Smooth muscle cell (in vitro differentiated cells): Measurements from ENCODE around the gene FBXO34. TPM values are rescaled to one million over a fixed set of nuclear protein-coding genes. Genes with fewer than 3 reads are reported as not detected.

ENCODE experiments used
- DNase-seq: peaks from one replicate; lab custom pipeline; 2025; ENCODE audit not compliant: unreplicated experiment; lab: John Stamatoyannopoulos, UW
- H2AFZ ChIP-seq: fragments of 200-600 bp; sonication (generic); 2 replicates; pipeline ENCODE4 v1.6.0; 2016; ENCODE audit warnings: antibody characterized with exemption, low read depth, mild to moderate bottlenecking
- H3F3A ChIP-seq: fragments of 200-600 bp; sonication (generic); 2 replicates; pipeline ENCODE4 v1.6.0; 2017; ENCODE audit warnings: antibody characterized with exemption, low read depth
- H3K27ac ChIP-seq: fragments of 200-600 bp; sonication (generic); 2 replicates; pipeline ENCODE4 v1.5.1; 2016; ENCODE audit warnings: low read depth, mild to moderate bottlenecking
- H3K27me3 ChIP-seq: fragments of 200-600 bp; sonication (generic); 2 replicates; pipeline ENCODE4 v1.6.1; 2016; ENCODE audit warnings: low read depth, mild to moderate bottlenecking
- H3K36me3 ChIP-seq: fragments of 200-600 bp; sonication (generic); 2 replicates; pipeline ENCODE4 v1.5.1; 2016; ENCODE audit warnings: low read depth
- H3K4me1 ChIP-seq: fragments of 200-600 bp; sonication (generic); 2 replicates; pipeline ENCODE4 v1.5.1; 2016; ENCODE audit warnings: low read depth
- H3K4me2 ChIP-seq: fragments of 200-600 bp; sonication (generic); 2 replicates; pipeline ENCODE4 v1.6.0; 2016; ENCODE audit warnings: mild to moderate bottlenecking
- H3K4me3 ChIP-seq: fragments of 200-600 bp; sonication (generic); 2 replicates; pipeline ENCODE4 v1.5.1; 2016; ENCODE audit warnings: mild to moderate bottlenecking
- H3K79me2 ChIP-seq: fragments of 200-600 bp; sonication (generic); 2 replicates; pipeline ENCODE4 v1.6.0; 2016; ENCODE audit warnings: low read depth, mild to moderate bottlenecking
- H3K9ac ChIP-seq: fragments of 200-600 bp; sonication (generic); 2 replicates; pipeline ENCODE4 v1.6.0; 2016; ENCODE audit warnings: low read depth
- H3K9me3 ChIP-seq: fragments of 200-600 bp; sonication (generic); replicated peaks from 2 replicates; pipeline ENCODE4 v1.5.1; 2016; ENCODE audit warnings: low read depth
- H4K20me1 ChIP-seq: fragments of 200-600 bp; sonication (generic); 2 replicates; pipeline ENCODE4 v1.6.0; 2016; ENCODE audit warnings: low read depth
- WGBS: methylation state at CpG from one replicate; pipeline ENCODE4 v1.1.7; 2016; ENCODE audit warnings: low lambda C conversion rate; 5-methylcytosine and 5-hydroxymethylcytosine counted together
- polyA plus RNA-seq: library from polyadenylated mRNA; unstranded; fragments of >200 nt; fragmentation: Nextera tagmentation; extraction: Ambion mirVana; gene quantifications from 2 replicates; pipeline ENCODE4 v1.2.1, GENCODE V29; 2016
- total RNA-seq: library from RNA; depleted of rRNA; stranded (reverse); fragments of >200 nt; gene quantifications from 2 replicates; pipeline ENCODE4 v1.2.3, GENCODE V29; 2014
- TF ChIP-seq, protein P1 (sequence below): fragments of 200-600 bp; sonication (generic); IDR thresholded peaks from 2 replicates; pipeline ENCODE4 v1.5.1; 2017; ENCODE audit warnings: borderline replicate concordance, mild to moderate bottlenecking, antibody characterized with exemption; ENCODE audit not compliant: insufficient read depth, poor library complexity, severe bottlenecking

The FBXO34 gene
- total and polyA plus RNA-seq, 2 experiments from 2014 or later, result 17.4 to 23.9 TPM

DNA sequence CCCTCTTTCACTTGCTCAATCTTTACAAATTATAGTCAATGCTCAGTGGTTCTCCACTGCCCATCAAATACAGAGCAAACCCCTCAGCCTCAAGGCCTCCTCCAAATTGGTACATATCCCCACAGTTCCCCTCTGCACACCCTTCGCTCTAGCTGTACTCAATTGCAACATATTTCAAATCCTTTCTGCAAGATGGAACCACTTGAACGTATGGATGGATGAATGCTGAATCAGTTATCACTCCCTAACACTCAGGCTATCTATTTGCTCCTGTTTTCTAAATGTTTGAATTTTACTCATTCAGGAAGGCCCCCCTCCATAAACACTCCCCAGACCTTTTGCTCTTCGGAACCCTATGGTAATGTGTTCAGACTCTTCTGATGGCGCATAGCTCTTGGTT lies 115.9 kb downstream of the FBXO34 start:
- Histone ChIP-seq H3K79me2 (no peaks in the 10 kb centered on the region), H3K27me3 (no peaks in the 10 kb centered on the region), H2AFZ (no peak overlapping the region), H3K4me1 (no peaks in the 10 kb centered on the region), H4K20me1 (no peaks in the 10 kb centered on the region), H3K27ac (no peak overlapping the region), H3K4me3 (no peak overlapping the region), H3K4me2 (no peak overlapping the region), H3K9ac (no peak overlapping the region), H3K9me3 (no peaks in the 10 kb centered on the region), H3F3A (peaks cover 2% of the 10 kb centered on the region), H3K36me3 (no peaks in the 10 kb centered on the region)
- no peak for DNase-seq
- TF ChIP-seq, protein P1, sequence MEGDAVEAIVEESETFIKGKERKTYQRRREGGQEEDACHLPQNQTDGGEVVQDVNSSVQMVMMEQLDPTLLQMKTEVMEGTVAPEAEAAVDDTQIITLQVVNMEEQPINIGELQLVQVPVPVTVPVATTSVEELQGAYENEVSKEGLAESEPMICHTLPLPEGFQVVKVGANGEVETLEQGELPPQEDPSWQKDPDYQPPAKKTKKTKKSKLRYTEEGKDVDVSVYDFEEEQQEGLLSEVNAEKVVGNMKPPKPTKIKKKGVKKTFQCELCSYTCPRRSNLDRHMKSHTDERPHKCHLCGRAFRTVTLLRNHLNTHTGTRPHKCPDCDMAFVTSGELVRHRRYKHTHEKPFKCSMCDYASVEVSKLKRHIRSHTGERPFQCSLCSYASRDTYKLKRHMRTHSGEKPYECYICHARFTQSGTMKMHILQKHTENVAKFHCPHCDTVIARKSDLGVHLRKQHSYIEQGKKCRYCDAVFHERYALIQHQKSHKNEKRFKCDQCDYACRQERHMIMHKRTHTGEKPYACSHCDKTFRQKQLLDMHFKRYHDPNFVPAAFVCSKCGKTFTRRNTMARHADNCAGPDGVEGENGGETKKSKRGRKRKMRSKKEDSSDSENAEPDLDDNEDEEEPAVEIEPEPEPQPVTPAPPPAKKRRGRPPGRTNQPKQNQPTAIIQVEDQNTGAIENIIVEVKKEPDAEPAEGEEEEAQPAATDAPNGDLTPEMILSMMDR, result no peak
- 99% methylated on average over 4 of the region's 4 CpGs for WGBS

DNA sequence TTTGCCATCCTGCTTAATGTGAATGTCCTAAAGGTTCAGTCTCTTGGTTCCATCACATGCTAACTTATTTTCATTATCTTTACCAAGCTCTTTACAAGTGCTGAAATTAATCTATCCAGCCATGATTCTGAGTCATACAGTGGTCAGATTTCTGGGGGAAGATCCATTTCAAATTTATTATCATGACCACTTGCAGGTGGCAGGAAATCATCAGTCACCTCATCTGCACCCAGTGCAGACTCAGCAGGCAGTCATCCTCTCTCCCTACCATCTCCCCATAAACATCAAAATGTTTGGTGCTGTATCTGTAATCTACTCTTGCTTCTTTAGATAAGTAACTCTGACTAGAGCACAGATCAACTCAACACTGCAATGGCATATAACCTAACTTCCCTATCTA lies 116.9 kb downstream of the FBXO34 start:
- H3K27me3 ChIP-seq, result no peaks in the 10 kb centered on the region
- no peak overlapping the region for H3K4me3 ChIP-seq
- no peak overlapping the region for H3K9ac ChIP-seq
- no peak overlapping the region for H2AFZ ChIP-seq
- H3K36me3 ChIP-seq, result no peaks in the 10 kb centered on the region
- TF ChIP-seq, protein P1, result no peak
- H3K9me3 ChIP-seq, result no peaks in the 10 kb centered on the region
- no peaks in the 10 kb centered on the region for H3K4me1 ChIP-seq
- no peak overlapping the region for H3K27ac ChIP-seq
- no peaks in the 10 kb centered on the region for H3K79me2 ChIP-seq
- peaks cover 2% of the 10 kb centered on the region for H3F3A ChIP-seq
- DNase-seq, result no peak
- H4K20me1 ChIP-seq, result no peaks in the 10 kb centered on the region
- H3K4me2 ChIP-seq, result no peak overlapping the region

DNA sequence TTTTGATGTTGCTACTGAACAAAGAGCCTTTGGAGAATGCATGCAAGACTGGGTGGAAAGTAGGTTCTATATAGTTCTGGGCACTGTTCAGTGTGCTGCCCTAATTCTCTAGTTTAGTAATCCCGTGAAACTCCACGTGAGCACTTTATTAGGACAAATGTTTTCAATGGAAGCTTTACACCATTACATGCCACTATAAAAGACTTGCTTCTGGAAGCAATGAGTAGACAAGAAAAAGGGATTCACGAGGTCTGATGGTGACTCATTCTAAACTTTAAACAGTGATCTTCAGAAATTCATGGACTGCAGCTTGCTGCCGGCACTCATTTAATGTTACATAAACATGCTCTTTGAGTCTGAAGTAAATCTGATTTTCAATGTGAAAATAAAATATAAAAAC lies 118.1 kb downstream of the FBXO34 start:
- Histone ChIP-seq H3K36me3 (no peaks in the 10 kb centered on the region), H3K4me3 (no peak overlapping the region), H3K4me2 (peak overlapping the region; percentile 24), H3K27me3 (no peaks in the 10 kb centered on the region), H3K79me2 (no peaks in the 10 kb centered on the region), H3K9me3 (no peaks in the 10 kb centered on the region), H3K27ac (peak overlapping the region; percentile 69), H2AFZ (no peak overlapping the region), H3F3A (peaks cover 2% of the 10 kb centered on the region), H3K9ac (peak overlapping the region; percentile 37), H3K4me1 (no peaks in the 10 kb centered on the region), H4K20me1 (no peaks in the 10 kb centered on the region)
- TF ChIP-seq, protein P1, result no peak
- WGBS, result 10% methylated on average over 4 of the region's 4 CpGs
- no peak for DNase-seq

DNA sequence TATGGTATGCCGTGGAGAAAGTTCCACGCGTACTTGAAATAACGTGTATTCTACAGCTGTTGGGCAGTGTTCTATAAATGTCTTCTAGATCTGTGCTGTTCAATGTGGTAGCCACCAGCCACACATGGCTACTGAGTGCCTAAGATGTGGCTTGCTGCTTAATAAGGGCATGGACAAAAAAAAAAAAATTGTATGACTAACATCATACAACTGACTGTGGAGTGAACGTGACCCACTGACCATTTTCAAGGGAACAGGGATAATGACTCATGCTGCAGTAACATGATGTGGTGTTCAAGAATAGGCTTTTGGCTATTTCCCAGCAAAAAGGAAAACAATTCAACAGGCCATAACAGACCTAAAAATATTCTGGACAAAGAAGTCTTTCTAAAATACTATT lies 127.5 kb downstream of the FBXO34 start:
- 72% methylated on average over 5 of the region's 5 CpGs for WGBS
- peak overlapping the region; percentile 5 for H3K4me2 ChIP-seq
- H3K36me3 ChIP-seq, result no peaks in the 10 kb centered on the region
- H2AFZ ChIP-seq, result no peak overlapping the region
- no peak overlapping the region for H3K4me3 ChIP-seq
- peaks cover 3% of the 10 kb centered on the region for H3K4me1 ChIP-seq
- no peak for DNase-seq
- no peaks in the 10 kb centered on the region for H3K9me3 ChIP-seq
- TF ChIP-seq, protein P1, result no peak
- H3K27me3 ChIP-seq, result no peaks in the 10 kb centered on the region
- H3K27ac ChIP-seq, result peak overlapping the region; percentile 66
- no peak overlapping the region for H3K9ac ChIP-seq
- peaks cover 28% of the 10 kb centered on the region for H3K79me2 ChIP-seq
- H3F3A ChIP-seq, result no peaks in the 10 kb centered on the region
- peaks cover 18% of the 10 kb centered on the region for H4K20me1 ChIP-seq
